ENCODE results near the gene SIDT2.

DNA sequence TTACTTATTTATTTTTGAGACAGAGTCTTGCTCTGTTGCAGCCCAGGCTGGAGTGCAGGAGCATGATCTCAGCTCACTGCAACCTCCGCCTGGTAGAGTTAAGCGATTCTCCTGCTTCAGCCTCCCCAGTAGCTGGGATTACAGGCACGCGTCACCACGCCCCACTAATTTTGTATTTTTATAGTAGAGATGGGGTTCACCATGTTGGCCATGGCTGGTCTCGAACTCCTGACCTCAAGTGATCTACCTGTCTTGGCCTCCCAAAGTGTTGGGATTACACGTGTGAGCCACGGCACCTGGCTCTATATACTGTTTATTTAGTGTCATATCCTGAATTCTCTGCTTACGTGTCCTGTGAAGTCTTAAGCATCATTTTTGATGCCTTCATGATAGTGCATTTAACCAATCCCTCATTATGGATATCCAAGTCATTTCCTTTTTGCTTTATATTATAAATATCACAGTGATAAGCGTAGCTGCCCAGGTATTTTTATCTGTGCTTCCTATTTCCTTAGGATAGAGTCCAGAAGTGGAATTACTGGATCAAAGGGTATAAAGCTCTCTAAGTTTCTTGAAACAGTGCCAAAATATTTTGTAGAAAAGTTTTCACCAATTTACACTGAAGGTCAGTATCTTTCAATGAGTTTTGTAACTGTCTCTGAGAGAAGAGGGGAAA is 871 bp upstream of the SIDT2 start:
- TF ChIP-seq, protein P1, sequence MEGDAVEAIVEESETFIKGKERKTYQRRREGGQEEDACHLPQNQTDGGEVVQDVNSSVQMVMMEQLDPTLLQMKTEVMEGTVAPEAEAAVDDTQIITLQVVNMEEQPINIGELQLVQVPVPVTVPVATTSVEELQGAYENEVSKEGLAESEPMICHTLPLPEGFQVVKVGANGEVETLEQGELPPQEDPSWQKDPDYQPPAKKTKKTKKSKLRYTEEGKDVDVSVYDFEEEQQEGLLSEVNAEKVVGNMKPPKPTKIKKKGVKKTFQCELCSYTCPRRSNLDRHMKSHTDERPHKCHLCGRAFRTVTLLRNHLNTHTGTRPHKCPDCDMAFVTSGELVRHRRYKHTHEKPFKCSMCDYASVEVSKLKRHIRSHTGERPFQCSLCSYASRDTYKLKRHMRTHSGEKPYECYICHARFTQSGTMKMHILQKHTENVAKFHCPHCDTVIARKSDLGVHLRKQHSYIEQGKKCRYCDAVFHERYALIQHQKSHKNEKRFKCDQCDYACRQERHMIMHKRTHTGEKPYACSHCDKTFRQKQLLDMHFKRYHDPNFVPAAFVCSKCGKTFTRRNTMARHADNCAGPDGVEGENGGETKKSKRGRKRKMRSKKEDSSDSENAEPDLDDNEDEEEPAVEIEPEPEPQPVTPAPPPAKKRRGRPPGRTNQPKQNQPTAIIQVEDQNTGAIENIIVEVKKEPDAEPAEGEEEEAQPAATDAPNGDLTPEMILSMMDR (IDR thresholded peaks at IDR 0.05): no peak
- TF ChIP-seq POLR2A (IDR thresholded peaks at IDR 0.05): no peak

All from body of pancreas (tissue), 4 donors.